HG02678 (cell line): ENCODE data around the gene L3MBTL4.
"Not testable (repeated sequence)": the region's sequence is repeated elsewhere in the genome, so short reads cannot be mapped to it uniquely, and the experiment has no call there.

Experiments used
- ATAC-seq: cut with Tn5 transposase; IDR thresholded peaks from one replicate; pipeline ENCODE4 v1.9.1; 2021; ENCODE audit warnings: mild to moderate bottlenecking, moderate library complexity; ENCODE audit not compliant: unreplicated experiment

The L3MBTL4 gene

GRCh38 chr18:6315517-6316331 is 99.0 kb downstream of the L3MBTL4 start:
- no peak for ATAC-seq

- no peak for ATAC-seq
Measured at GRCh38 chr18:6313415-6313814, 101.3 kb downstream of the L3MBTL4 start.

- no peak for ATAC-seq
Measured at GRCh38 chr18:6311456-6312215, 103.1 kb downstream of the L3MBTL4 start.

GRCh38 chr18:6310714-6311113 is 104.0 kb downstream of the L3MBTL4 start:
- ATAC-seq, result no peak

GRCh38 chr18:6297875-6298274 is 116.8 kb downstream of the L3MBTL4 start:
- ATAC-seq, result no peak

- no peak for ATAC-seq
Measured at GRCh38 chr18:6294148-6294784, 120.4 kb downstream of the L3MBTL4 start.

GRCh38 chr18:6289843-6290242 is 124.9 kb downstream of the L3MBTL4 start:
- ATAC-seq, result no peak

GRCh38 chr18:6286585-6286984 is 128.1 kb downstream of the L3MBTL4 start:
- ATAC-seq, result no peak

- no peak for ATAC-seq
Measured at GRCh38 chr18:6284761-6285160, 129.9 kb downstream of the L3MBTL4 start.

GRCh38 chr18:6284300-6284699 is 130.4 kb downstream of the L3MBTL4 start:
- no peak for ATAC-seq

- no peak for ATAC-seq
Measured at GRCh38 chr18:6281874-6282273, 132.8 kb downstream of the L3MBTL4 start.

- ATAC-seq, result no peak
Measured at GRCh38 chr18:6280211-6280743, 134.4 kb downstream of the L3MBTL4 start.

GRCh38 chr18:6279308-6279707 is 135.4 kb downstream of the L3MBTL4 start:
- no peak for ATAC-seq

GRCh38 chr18:6273423-6273822 is 141.3 kb downstream of the L3MBTL4 start:
- ATAC-seq, result no peak

GRCh38 chr18:6272144-6272543 is 142.6 kb downstream of the L3MBTL4 start:
- ATAC-seq, result not testable (repeated sequence)

- ATAC-seq, result no peak
Measured at GRCh38 chr18:6271585-6271984, 143.1 kb downstream of the L3MBTL4 start.

GRCh38 chr18:6270771-6271216 is 143.9 kb downstream of the L3MBTL4 start:
- peak; percentile 68 for ATAC-seq

- ATAC-seq, result no peak
Measured at GRCh38 chr18:6269660-6270332, 144.9 kb downstream of the L3MBTL4 start.

- no peak for ATAC-seq
Measured at GRCh38 chr18:6266212-6266611, 148.5 kb downstream of the L3MBTL4 start.

- no peak for ATAC-seq
Measured at GRCh38 chr18:6261938-6262337, 152.8 kb downstream of the L3MBTL4 start.

GRCh38 chr18:6259324-6259723 is 155.4 kb downstream of the L3MBTL4 start:
- not testable (repeated sequence) for ATAC-seq
